Right cardiac atrium (tissue), 5 donors: Measurements from ENCODE around the gene SRP72. TPM values are rescaled to one million over a fixed set of nuclear protein-coding genes. Genes with fewer than 3 reads are reported as not detected.

Experiments used
- ATAC-seq, 2 donors: fragments of 200-7000 bp; cut with Tn5 transposase; one replicate each; pipeline versions ENCODE4 v1.8.0 to v1.9.1; 2020; ENCODE audit warnings: moderate library complexity in 2 of 2, mild to moderate bottlenecking in 1 of 2
- DNase-seq, 3 donors: peaks; one replicate each; pipeline ENCODE4 v3.0.0-alpha.2; 2020
- H3K27ac ChIP-seq: one replicate; pipeline ENCODE4 v1.5.1; 2013; ENCODE audit warnings: mild to moderate bottlenecking, low read length, control low read depth, moderate library complexity
- H3K27me3 ChIP-seq: one replicate; pipeline ENCODE4 v1.6.1; 2013; ENCODE audit not compliant: control insufficient read depth, insufficient read depth
- H3K4me1 ChIP-seq: one replicate; pipeline ENCODE4 v1.6.1; 2013; ENCODE audit warnings: low read length; ENCODE audit not compliant: control insufficient read depth, insufficient read depth
- H3K4me3 ChIP-seq: one replicate; pipeline ENCODE4 v1.5.1; 2013; ENCODE audit warnings: low read length, control low read depth
- H3K9me3 ChIP-seq: one replicate; pipeline ENCODE4 v1.6.1; 2013; ENCODE audit warnings: low read length; ENCODE audit not compliant: control insufficient read depth
- WGBS: extraction: QIAGEN DNeasy Blood & Tissue Kit; methylation state at CpG from one replicate; pipeline ENCODE4 v1.1.7; 2013; 5-methylcytosine and 5-hydroxymethylcytosine counted together
- intact Hi-C, 4 donors: fragments of 100-400 bp; cut with DNase I; formaldehyde crosslinking; loops; one replicate each; pipeline versions ENCODE4 v1.11.0 to v1.14.0; 2022 to 2023
- long read RNA-seq, 4 donors: library from polyadenylated mRNA; unstranded; transcript quantifications; one replicate each; pipeline ENCODE4 v2.0.0, GENCODE V29; 2020 to 2021
- polyA plus RNA-seq: library from polyadenylated mRNA; stranded (reverse); fragments of 200-250 nt; gene quantifications from one replicate; pipeline ENCODE4 v1.2.3, GENCODE V29; 2013
- total RNA-seq, 4 donors: library from RNA; stranded (reverse); fragmentation: NEBNext Ultra II Directional; extraction: Animal tissue kit (Norgen Biotek cat#: 25700); gene quantifications; one replicate each; pipeline ENCODE4 v1.2.1, GENCODE V29; 2021
- donor health status: healthy with polysubstance abuse.
- donor health status: DM: no; HTN: yes; CAD: no.
- donor health status: DM: no; HTN: no; CAD: no.
- donor health status: DM: no; HTN: yes; CAD: no; lungs with severe emphysema.
- donor health status: DM: yes; HTN: yes; CAD: no.

The SRP72 gene
- total RNA-seq (10 to 100 TPM; 36.2 to 53.7 (median 40.5) TPM), polyA plus RNA-seq (16.5 TPM)
- long read RNA-seq, donor 1, full-length matches to known transcripts, result 4 of 35 reads
- long read RNA-seq, donor 1, partial matches to known transcripts, result 27 of 35 reads
- long read RNA-seq, donor 1, other reads (novel, unspliced or antisense), result 4 of 35 reads
- long read RNA-seq, donor 2, full-length matches to known transcripts, result 13 of 21 reads
- long read RNA-seq, donor 2, partial matches to known transcripts, result 7 of 21 reads
- long read RNA-seq, donor 2, other reads (novel, unspliced or antisense), result 1 of 21 reads
- long read RNA-seq, donor 3, full-length matches to known transcripts, result 21 of 136 reads
- long read RNA-seq, donor 3, partial matches to known transcripts, result 109 of 136 reads
- long read RNA-seq, donor 3, other reads (novel, unspliced or antisense), result 6 of 136 reads
- long read RNA-seq, donor 4, full-length matches to known transcripts, result 34 of 41 reads
- long read RNA-seq, donor 4, partial matches to known transcripts, result 7 of 41 reads
- long read RNA-seq, donor 4, other reads (novel, unspliced or antisense), result 0 of 41 reads

GRCh38 chr4:56467284-56468096 is at the start of gene SRP72:
Gene SRP72 (plus strand): TSS chr4:56467617. CDS start chr4:56467636, 19 bp downstream.
- intact Hi-C loops, result no loop called here
- DNase-seq, result peak; percentile 89 to 95 (median 94)
- Histone ChIP-seq H3K9me3 (no peaks in the 10 kb centered on the region), H3K4me3 (peak within 1 kb of the TSS; percentile 84), H3K27ac (peak within 1 kb of the TSS; percentile 81), H3K27me3 (no peaks in the 10 kb centered on the region), H3K4me1 (peaks cover 9% of the 10 kb centered on the region)
- peak; percentile 98 to 99 for ATAC-seq
- under 1% methylated on average over 62 of the region's 62 CpGs for WGBS

GRCh38 chr4:56424176-56424575 is 43.2 kb upstream of the SRP72 start:
- H3K9me3 ChIP-seq, result no peaks in the 10 kb centered on the region
- no peaks in the 10 kb centered on the region for H3K4me1 ChIP-seq
- DNase-seq, result no peak
- 78% methylated on average over 5 of the region's 5 CpGs for WGBS
- H3K27me3 ChIP-seq, result no peaks in the 10 kb centered on the region
- intact Hi-C loops, result loop anchor here in 2 of 4 donors (10.0 kb wide), 2 partner anchors 121 to 381 kb away; no protein-coding TSS in a partner anchor
- H3K4me3 ChIP-seq, result no peak overlapping the region
- no peak overlapping the region for H3K27ac ChIP-seq
- peak in 1 of 2 donors; percentile 31 for ATAC-seq

- DNase-seq (no peak), ATAC-seq (no peak)
- Histone ChIP-seq H3K27ac (no peak overlapping the region), H3K9me3 (no peaks in the 10 kb centered on the region), H3K4me3 (peak overlapping the region; percentile 48), H3K4me1 (no peaks in the 10 kb centered on the region), H3K27me3 (no peaks in the 10 kb centered on the region)
- WGBS, result 47% methylated on average over 5 of the region's 5 CpGs
- intact Hi-C loops, result loop anchor here in 2 of 4 donors (10.0 kb wide), 2 partner anchors 120 to 380 kb away; no protein-coding TSS in a partner anchor
These were observed 42.5 kb upstream of the SRP72 start for GRCh38 chr4:56424697-56425514.

GRCh38 chr4:56425518-56425917 is 41.9 kb upstream of the SRP72 start:
- H3K4me3 ChIP-seq, result no peak overlapping the region
- no peaks in the 10 kb centered on the region for H3K27me3 ChIP-seq
- DNase-seq, result no peak
- no peak for ATAC-seq
- no peaks in the 10 kb centered on the region for H3K4me1 ChIP-seq
- no peak overlapping the region for H3K27ac ChIP-seq
- intact Hi-C loops, result loop anchor here in 2 of 4 donors (10.0 kb wide), 2 partner anchors 119 to 379 kb away; no protein-coding TSS in a partner anchor
- 91% methylated on average over 3 of the region's 3 CpGs for WGBS
- no peaks in the 10 kb centered on the region for H3K9me3 ChIP-seq

GRCh38 chr4:56426273-56426672 is 41.1 kb upstream of the SRP72 start:
- no peak for ATAC-seq
- Histone ChIP-seq H3K27ac (no peak overlapping the region), H3K4me3 (no peak overlapping the region), H3K27me3 (no peaks in the 10 kb centered on the region), H3K9me3 (no peaks in the 10 kb centered on the region), H3K4me1 (no peaks in the 10 kb centered on the region)
- 95% methylated on average over 6 of the region's 6 CpGs for WGBS
- DNase-seq, result no peak
- intact Hi-C loops, result loop anchor here in 2 of 4 donors (10.0 kb wide), 2 partner anchors 119 to 379 kb away; no protein-coding TSS in a partner anchor

- 96% methylated on average over 1 of the region's 1 CpG for WGBS
- ATAC-seq (no peak), DNase-seq (no peak)
- Histone ChIP-seq H3K27ac (no peak overlapping the region), H3K27me3 (no peaks in the 10 kb centered on the region), H3K9me3 (no peaks in the 10 kb centered on the region), H3K4me1 (no peaks in the 10 kb centered on the region), H3K4me3 (no peak overlapping the region)
- intact Hi-C loops, result loop anchor here in 2 of 4 donors (10.0 kb wide), 2 partner anchors 118 to 378 kb away; no protein-coding TSS in a partner anchor
These were observed 40.2 kb upstream of the SRP72 start for GRCh38 chr4:56427179-56427578.

GRCh38 chr4:56430203-56430602 is 37.2 kb upstream of the SRP72 start:
- 98% methylated on average over 2 of the region's 2 CpGs for WGBS
- DNase-seq (no peak), ATAC-seq (no peak)

GRCh38 chr4:56433280-56433679 is 34.1 kb upstream of the SRP72 start:
- no peak overlapping the region for H3K4me3 ChIP-seq
- no peaks in the 10 kb centered on the region for H3K27me3 ChIP-seq
- intact Hi-C loops, result no loop called here
- H3K27ac ChIP-seq, result no peak overlapping the region
- DNase-seq (no peak), ATAC-seq (no peak)
- H3K9me3 ChIP-seq, result no peaks in the 10 kb centered on the region
- no peaks in the 10 kb centered on the region for H3K4me1 ChIP-seq

More at GRCh38 chr4:56430203-56430602, 37.2 kb upstream of the SRP72 start:
- intact Hi-C loops, result no loop called here
- Histone ChIP-seq H3K4me1 (no peaks in the 10 kb centered on the region), H3K9me3 (no peaks in the 10 kb centered on the region), H3K4me3 (no peak overlapping the region), H3K27ac (no peak overlapping the region), H3K27me3 (no peaks in the 10 kb centered on the region)

GRCh38 chr4:56434599-56435139 is 32.7 kb upstream of the SRP72 start:
- DNase-seq (peak in 1 of 3 donors; percentile 77), ATAC-seq (peak; percentile 15 to 30)

More at GRCh38 chr4:56434599-56435139, 32.7 kb upstream of the SRP72 start:
- Histone ChIP-seq H3K27me3 (no peaks in the 10 kb centered on the region), H3K4me1 (no peaks in the 10 kb centered on the region), H3K27ac (peak overlapping the region; percentile 99), H3K4me3 (peak overlapping the region; percentile 80), H3K9me3 (no peaks in the 10 kb centered on the region)
- intact Hi-C loops, result no loop called here
- WGBS, result 2% methylated on average over 15 of the region's 15 CpGs
